Measurements from ENCODE around the gene LDLR.

GRCh38 chr19:11113140-11113708 lies 24.0 kb downstream of the LDLR start:
- TF ChIP-seq, protein P1, sequence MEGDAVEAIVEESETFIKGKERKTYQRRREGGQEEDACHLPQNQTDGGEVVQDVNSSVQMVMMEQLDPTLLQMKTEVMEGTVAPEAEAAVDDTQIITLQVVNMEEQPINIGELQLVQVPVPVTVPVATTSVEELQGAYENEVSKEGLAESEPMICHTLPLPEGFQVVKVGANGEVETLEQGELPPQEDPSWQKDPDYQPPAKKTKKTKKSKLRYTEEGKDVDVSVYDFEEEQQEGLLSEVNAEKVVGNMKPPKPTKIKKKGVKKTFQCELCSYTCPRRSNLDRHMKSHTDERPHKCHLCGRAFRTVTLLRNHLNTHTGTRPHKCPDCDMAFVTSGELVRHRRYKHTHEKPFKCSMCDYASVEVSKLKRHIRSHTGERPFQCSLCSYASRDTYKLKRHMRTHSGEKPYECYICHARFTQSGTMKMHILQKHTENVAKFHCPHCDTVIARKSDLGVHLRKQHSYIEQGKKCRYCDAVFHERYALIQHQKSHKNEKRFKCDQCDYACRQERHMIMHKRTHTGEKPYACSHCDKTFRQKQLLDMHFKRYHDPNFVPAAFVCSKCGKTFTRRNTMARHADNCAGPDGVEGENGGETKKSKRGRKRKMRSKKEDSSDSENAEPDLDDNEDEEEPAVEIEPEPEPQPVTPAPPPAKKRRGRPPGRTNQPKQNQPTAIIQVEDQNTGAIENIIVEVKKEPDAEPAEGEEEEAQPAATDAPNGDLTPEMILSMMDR (IDR thresholded peaks at IDR 0.05), result no peak
- TF ChIP-seq EZH2phosphoT487 (IDR thresholded peaks at IDR 0.05) (no peak), EZH2 (IDR thresholded peaks at IDR 0.05) (no peak)
